Right renal pelvis (tissue), 4 donors: Measurements from ENCODE around the gene TFR2. TPM values are rescaled to one million over a fixed set of nuclear protein-coding genes. Genes with fewer than 3 reads are reported as not detected.

Source experiments
- DNase-seq, 4 donors: peaks; one replicate each; pipeline ENCODE4 v3.0.0-alpha.2; 2013; ENCODE audit warnings: low read depth in 4 of 4, low spot score in 3 of 4, missing footprints in 1 of 4
- polyA plus RNA-seq, 4 donors: library from polyadenylated mRNA; unstranded; fragments of 120-200 nt; gene quantifications; one replicate each; pipeline ENCODE4 v1.2.1, GENCODE V29; 2013; ENCODE audit not compliant: insufficient read length in 4 of 4

Gene TFR2
- polyA plus RNA-seq, 4 donors: 0.82 to 1.4 (median 0.87) TPM

DNA sequence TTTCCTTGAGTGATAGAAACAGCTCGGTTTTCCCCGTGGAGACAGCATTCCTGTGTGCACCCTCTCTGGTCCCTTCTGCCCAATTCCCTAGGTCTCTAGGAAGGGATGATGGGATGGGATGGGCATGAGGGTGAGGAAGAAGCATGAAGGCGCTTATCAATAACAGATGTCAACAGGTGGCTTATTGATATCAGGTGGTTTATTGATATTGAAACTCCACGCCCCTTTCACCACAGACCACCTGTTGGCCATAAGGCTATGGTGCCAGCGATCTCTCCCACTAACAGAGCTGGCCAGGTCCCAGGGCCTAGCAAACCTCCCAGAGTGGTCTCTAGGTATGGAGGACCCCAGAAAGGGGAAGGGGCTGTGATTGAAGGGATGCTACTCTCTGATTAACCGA, 21.1 kb downstream of the TFR2 start:
- DNase-seq: no peak

DNA sequence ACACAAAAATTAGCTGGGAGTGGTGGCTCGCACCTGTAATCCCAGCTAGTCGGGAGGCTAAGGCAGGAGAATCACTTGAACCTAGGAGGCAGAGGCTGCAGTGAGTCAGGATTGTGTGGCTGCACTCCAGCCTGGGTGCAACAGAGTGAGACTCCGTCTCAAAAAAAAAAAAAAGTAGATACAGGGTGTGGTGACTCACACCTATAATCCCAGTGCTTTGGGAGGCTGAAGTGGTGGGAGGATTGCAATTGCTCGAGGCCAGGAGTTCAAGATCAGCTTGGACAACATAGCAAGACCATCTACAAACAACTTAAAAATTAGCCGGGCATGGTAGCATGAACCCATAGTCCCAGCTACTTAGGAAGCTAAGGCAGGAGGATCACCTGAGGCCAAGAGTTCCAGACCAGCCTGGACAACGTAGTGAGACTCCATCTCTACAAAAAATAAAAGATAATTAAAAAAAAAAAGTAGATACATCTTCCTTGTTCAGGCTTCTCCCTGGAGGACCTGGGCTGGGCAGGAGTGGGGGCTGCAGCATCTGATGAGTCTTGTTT, 27.0 kb downstream of the TFR2 start:
- no peak for DNase-seq

DNA sequence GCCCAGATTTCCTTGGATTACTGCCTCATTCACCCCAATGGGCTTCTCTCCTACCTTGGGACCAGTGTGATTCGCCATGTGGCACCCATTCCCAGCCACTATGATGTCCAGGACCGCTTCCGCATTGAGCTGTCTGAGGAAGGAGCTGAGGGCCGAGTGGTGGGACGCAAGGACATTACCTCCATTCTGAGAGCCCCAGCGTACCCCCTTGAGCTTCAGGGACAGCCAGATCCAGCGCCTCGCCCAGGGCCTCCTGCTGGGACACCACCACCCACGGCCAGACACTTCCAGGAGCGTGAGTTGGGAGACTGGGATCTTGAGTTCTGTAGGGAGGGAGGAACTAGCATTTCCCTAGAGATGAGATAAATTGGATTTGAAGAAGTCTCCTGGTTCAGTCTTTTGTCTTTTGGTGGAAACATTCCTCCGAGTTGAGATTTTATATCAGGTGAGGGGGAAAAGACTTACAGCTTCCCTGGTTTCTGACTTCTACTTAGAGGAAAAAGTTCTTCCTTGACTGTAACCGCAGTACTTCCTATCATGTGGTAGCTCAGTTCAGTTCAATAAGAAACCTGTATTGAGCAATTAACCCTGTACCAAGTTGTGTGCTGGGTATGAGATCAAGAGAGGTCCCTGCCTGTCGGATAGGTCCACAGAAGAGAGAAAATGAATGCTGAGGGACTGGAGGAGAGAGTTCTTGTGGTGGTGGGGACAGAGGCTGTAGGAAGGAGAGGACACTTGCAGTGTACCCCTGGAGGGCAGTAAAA, 27.8 kb downstream of the TFR2 start:
- no peak for DNase-seq

- no peak for DNase-seq
Observed at GRCh38 chr7:100612730-100613390, 28.5 kb downstream of the TFR2 start.

DNA sequence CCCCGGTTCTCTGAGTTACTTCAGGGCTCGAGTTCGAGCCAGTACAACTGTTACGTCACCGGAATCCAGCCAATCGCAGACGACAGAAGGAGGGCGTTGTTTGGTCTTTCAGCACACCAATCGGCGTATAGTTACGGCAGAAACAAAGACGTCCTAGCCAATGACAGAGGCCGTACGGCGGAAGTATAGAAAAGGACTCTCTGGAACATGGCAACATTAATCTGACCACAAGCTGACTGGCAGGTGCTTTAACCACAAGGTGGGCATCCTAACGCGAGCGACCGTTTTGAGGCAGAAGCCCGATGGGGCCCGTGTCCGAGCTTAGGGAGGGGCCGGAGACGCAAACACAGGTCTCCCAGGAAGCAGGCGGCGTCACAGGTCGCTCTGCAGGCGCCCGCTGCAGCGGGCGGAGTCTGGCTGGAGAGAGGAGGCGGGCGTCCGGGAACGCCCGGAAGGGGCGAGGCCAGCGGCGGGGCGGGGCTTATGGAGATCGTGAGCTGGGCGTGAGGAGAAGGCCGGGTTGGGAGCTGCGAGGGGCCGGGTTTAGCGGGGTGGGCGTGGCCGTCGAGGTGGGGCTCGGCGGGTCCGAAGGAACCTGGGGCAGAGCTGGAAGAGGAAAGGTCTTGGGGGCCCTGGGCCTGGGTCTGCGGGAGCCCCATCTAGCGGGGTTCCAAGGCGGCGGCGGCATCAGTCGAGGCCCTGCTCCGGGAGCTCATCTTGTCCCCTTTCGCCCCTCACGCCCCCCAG, 29.2 kb downstream of the TFR2 start, which contains the start of gene MOSPD3:
MOSPD3 (plus strand) TSS at position 558 of the 747 bp plus-strand sequence. CDS start 252 bp downstream, outside the sequence.
- DNase-seq: peak; percentile 99 to 100 (median 100)

DNA sequence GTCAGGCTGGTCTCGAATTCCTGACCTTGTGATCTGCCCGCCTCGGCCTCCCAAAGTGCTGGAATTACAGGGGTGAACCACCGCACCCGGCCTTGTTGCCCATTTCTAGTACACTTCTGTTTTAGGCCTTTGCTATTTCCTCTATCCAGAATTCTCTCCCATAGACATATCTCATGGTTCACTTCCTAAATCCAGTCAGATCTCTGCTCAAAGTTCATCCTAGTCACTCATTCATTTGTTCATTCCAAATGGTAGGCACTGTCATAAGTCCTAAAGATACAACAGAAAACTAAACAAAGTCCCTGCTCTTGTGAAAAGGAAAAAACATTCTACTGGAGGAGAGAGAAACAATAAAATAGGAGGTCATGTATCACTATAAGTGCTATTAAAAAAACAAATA, 31.4 kb downstream of the TFR2 start:
- DNase-seq: no peak

DNA sequence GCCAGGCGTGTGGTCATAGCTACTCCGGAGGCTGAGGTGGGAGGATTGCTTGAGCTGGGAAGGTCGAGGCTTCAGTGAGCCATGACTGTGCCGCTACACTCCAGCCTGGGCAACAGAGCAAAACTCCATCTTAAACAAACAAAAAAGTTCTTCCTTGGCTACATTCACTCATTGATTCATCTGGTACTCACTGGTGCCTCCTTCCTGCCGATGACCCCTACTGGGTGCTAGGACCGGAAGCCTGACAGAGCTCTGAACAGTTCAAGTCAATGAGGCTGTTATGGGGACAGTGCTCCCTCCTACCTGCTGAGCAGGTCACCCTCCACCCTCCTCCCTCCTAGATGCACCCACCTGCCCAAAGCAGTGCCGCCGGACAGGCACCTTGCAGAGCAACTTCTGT, 34.2 kb downstream of the TFR2 start:
- no peak for DNase-seq

- DNase-seq: no peak
Observed at GRCh38 chr7:100606313-100606712, 35.0 kb downstream of the TFR2 start.

DNA sequence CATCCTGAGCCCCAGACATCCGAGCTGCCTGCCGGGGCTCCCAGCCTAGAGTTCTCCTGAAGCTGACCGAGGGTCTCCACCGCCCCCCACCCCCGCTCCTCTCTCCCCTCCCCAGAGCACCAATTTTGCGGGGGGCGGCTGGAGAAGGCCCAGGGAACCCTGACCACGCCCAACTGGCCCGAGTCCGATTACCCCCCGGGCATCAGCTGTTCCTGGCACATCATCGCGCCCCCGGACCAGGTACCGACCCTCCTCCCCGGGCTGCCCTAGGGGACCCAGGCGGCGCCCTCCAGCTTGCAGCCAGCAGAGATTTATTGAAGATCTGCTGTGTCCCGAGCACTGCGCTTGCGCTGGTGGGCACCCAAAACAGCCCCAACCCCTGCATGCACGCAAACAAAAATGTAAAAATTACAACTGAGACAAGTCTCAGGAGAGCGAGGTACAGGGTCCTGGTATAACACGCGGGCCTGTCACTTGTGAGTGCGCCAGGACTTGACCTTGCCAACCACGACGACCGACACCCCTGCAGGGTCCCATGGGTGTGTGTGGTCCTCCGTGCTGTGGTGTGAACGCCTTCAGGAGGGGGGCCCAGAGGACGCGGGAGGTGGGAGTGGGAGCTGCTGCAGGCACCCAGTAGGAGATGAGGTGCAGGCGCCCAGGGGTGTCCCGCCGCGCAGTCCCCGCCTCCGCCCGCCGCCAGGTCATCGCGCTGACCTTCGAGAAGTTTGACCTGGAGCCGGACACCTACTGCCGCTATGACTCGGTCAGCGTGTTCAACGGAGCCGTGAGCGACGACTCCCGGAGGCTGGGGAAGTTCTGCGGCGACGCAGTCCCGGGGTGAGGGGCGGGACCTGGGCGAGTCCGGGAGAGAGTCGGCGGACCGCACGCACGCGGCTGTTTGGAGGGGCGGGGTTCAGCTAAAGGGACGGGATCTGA, 36.1 kb downstream of the TFR2 start:
- DNase-seq: no peak

GRCh38 chr7:100604028-100604975, 37.0 kb downstream of the TFR2 start:
- DNase-seq: no peak

DNA sequence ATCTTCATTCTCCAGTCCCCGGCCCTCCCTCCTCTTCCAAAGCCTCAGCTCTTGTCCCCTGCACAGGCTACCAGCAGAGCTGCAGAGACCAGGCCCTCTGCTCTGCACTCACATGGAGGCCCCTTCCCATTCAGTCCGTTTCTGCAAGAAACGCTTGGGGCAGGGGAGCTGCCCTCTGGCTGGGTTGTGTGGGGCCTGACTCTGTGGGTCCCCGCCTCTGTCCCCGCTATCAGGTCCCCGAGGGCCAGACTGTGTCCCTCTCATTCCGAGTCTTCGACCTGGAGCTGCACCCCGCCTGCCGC, 37.7 kb downstream of the TFR2 start:
- no peak for DNase-seq

DNA sequence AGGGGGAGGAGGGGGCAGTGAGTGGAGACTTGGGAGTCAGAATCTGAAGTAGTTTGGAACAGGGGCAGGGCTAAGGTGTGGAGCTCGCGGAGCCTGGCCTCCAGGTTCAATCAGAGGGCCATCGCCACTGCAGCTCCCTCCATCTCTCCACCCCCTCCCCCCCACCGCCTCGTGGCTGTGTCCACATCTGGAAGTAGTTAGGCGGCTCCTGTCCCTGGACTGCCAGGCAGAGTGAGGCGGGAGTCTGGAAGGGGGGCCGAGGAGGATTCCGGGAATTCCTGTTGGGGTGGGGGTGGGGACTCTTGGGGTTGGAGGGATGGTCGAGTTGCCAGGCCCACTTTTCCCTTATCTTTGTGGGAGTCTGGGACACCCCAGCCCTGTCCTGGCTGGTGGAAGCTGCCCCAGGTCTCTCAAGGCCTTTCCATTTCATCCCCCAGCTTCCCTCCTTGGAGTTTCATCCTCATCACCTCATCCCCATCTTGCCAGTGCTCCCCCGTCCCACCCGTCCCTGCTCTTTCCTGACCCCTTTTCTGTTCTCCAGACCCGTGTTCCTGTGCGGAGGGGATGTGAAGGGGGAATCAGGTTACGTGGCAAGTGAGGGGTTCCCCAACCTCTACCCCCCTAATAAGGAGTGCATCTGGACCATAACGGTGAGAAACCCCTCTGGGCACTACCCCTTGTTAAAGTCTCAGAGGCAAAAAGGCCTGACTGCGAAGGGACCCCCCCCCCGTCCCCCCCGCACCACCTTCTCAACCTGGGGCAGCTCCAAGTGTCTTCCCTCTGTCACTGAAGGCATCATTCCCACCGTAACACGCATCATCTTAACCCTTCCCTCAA, 38.2 kb downstream of the TFR2 start:
- DNase-seq: peak in 1 of 4 donors; percentile 63

- DNase-seq: no peak
Observed at GRCh38 chr7:100600730-100601038, 40.7 kb downstream of the TFR2 start.

DNA sequence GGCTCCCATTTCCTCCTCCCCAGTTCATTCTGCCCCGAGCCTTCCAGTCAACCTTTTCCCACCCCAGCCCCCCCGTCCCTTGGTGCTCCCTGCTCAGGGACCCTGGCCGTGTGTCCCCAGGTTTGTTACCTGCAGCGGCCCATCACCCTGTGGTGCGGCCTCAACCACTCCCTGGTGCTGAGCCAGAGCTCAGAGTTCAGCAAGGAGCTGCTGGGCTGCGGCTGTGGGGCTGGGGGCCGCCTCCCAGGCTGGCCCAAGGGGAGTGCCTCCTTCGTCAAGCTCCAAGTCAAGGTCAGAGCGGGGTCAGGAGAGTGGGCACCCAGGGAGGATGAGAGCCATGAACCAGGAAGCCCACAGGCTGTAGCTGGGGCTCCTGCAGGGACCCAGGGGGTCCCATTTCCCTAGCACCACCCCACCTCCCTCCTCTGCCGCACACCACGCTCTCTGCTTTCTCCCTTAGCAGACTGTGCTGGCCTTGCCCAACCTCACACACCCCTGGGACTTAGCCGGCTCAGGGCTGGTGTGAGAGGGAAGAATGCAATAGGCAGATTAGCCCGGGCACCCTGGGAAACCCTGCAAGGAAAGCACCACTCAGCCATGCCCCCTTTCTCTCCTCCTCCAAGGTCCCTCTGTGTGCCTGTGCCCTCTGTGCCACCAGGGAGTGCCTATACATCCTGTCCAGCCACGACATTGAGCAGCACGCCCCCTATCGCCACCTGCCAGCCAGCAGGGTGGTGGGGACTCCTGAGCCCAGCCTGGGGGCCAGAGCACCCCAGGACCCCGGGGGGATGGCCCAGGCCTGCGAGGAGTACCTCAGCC, 41.2 kb downstream of the TFR2 start:
- DNase-seq: no peak

DNA sequence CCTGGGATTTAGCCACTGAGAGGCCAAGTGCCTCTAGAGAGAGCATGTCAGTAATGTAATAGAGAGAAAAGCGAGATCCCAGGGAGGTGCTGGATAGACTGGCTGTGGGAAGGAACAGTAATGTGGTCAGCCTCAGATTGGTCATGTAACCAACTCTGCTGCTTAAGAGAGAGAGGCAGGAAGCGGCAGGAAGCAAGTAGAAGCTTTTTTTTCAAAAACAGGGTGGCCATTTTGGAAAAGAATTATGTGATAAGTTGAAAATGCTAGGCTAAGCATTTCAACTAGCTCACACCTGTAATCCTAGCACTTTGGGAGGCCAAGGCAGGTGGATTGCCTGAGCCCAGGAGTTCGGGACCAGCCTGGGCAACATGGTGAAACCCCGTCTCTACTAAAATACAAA, 42.9 kb downstream of the TFR2 start:
- DNase-seq: no peak

DNA sequence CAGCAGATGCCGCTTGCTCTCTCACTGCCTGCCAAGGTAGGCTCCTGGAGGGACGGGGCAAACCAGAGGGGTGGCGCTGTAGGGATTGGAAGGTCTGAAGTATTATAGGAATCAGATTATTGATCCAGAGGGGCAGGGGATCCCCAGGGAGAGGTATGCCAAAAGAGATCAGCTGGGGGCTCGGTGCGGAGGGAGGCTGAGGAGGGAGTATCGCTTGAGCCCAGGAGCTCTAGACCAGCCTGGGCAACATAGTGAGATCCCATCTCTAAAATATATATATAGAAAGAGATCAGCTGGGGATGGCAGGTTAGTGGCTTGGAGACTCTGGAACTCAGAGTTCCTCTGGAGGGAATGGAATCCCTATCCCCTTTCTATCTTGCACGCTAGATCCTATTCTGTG, 46.2 kb downstream of the TFR2 start:
- DNase-seq: no peak

GRCh38 chr7:100591596-100591995, 49.8 kb downstream of the TFR2 start:
- DNase-seq: no peak
